ENCODE data around the gene CDC25B. TPM values are rescaled to one million over a fixed set of nuclear protein-coding genes. Genes with fewer than 3 reads are reported as not detected.
A peak's percentile ranks its signal among the peaks of the same experiment; 100 is the strongest.

The CDC25B gene
- total and polyA plus RNA-seq, 2 of the 13 experiments (the other 11 are each of a cell fraction or from before 2014, with no cell fraction given), result 14.5 to 19.4 TPM

GRCh38 chr20:3749689-3750531 lies 46.2 kb upstream of the CDC25B start (continued):
- no peak for TF ChIP-seq MLXIP (CRISPR knock-in tag; IDR thresholded peaks at IDR 0.05; ENCODE audit: borderline replicate concordance)
- TF ChIP-seq ZBTB20 (CRISPR knock-in tag; IDR thresholded peaks at IDR 0.05; ENCODE audit: borderline replicate concordance, low read depth), result no peak
- TF ChIP-seq CC2D1A (CRISPR knock-in tag; IDR thresholded peaks at IDR 0.05), result 0 out of 2 replicates have a peak, but pooled peaks have one; percentile 92
- no peak for TF ChIP-seq ATF1 (CRISPR knock-in tag; IDR thresholded peaks at IDR 0.05)
- peak; percentile 92 for TF ChIP-seq ZFP91 (CRISPR knock-in tag; IDR thresholded peaks at IDR 0.05; ENCODE audit: borderline replicate concordance)
- no peak for TF ChIP-seq ZNF841 (CRISPR knock-in tag; IDR thresholded peaks at IDR 0.05; ENCODE audit: borderline replicate concordance)
- TF ChIP-seq BHLHE40 (IDR thresholded peaks at IDR 0.05; ENCODE audit: low read length), result no peak
- no peak for TF ChIP-seq ZBTB4 (CRISPR knock-in tag; IDR thresholded peaks at IDR 0.05; ENCODE audit: borderline replicate concordance)
- no peak for TF ChIP-seq MIXL1 (CRISPR knock-in tag; IDR thresholded peaks at IDR 0.05)
- no peak for TF ChIP-seq NFKBIZ (CRISPR knock-in tag; IDR thresholded peaks at IDR 0.05)
- no peak for TF ChIP-seq NFRKB (IDR thresholded peaks at IDR 0.05)
- no peak for TF ChIP-seq PCBP2 (optimal IDR thresholded peaks at IDR 0.05; ENCODE audit: low read depth, low read length, poor library complexity, severe bottlenecking)
- TF ChIP-seq HOXA9 (CRISPR knock-in tag; IDR thresholded peaks at IDR 0.05; ENCODE audit: borderline replicate concordance), result no peak
- no peak for TF ChIP-seq CENPBD1 (CRISPR knock-in tag; IDR thresholded peaks at IDR 0.05; ENCODE audit: borderline replicate concordance, low read depth)
- no peak for TF ChIP-seq SMARCC2 (IDR thresholded peaks at IDR 0.05)
- TF ChIP-seq HNRNPL (IDR thresholded peaks at IDR 0.05; ENCODE audit: low read depth, low read length), result peak; percentile 36; the same call in 1 of the 2 replicates
- TF ChIP-seq ZNF768 (CRISPR knock-in tag; IDR thresholded peaks at IDR 0.05), result peak; percentile 74

All from HepG2 (cell line).